ENCODE data around the gene ITIH4.

GRCh38 chr3:52856666-52857065 is 26.2 kb upstream of the ITIH4 start:
- TF ChIP-seq CTCF (conservative IDR thresholded peaks at IDR 0.05; ENCODE audit: low read length) (no peak), EZH2phosphoT487 (IDR thresholded peaks at IDR 0.05; ENCODE audit: borderline replicate concordance) (no peak)
